ENCODE measurements around the gene PPM1A. TPM values are rescaled to one million over a fixed set of nuclear protein-coding genes. Genes with fewer than 3 reads are reported as not detected.

Gene PPM1A
- total and polyA plus RNA-seq, 2 of the 8 experiments (the other 6 are each of a cell fraction or from before 2014, with no cell fraction given): 14.0 to 51.2 TPM

- no peak for TF ChIP-seq E2F6 (IDR thresholded peaks at IDR 0.05)
- TF ChIP-seq, protein P1, sequence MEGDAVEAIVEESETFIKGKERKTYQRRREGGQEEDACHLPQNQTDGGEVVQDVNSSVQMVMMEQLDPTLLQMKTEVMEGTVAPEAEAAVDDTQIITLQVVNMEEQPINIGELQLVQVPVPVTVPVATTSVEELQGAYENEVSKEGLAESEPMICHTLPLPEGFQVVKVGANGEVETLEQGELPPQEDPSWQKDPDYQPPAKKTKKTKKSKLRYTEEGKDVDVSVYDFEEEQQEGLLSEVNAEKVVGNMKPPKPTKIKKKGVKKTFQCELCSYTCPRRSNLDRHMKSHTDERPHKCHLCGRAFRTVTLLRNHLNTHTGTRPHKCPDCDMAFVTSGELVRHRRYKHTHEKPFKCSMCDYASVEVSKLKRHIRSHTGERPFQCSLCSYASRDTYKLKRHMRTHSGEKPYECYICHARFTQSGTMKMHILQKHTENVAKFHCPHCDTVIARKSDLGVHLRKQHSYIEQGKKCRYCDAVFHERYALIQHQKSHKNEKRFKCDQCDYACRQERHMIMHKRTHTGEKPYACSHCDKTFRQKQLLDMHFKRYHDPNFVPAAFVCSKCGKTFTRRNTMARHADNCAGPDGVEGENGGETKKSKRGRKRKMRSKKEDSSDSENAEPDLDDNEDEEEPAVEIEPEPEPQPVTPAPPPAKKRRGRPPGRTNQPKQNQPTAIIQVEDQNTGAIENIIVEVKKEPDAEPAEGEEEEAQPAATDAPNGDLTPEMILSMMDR (IDR thresholded peaks at IDR 0.05; ENCODE audit: control extremely low read depth in 1 of 3, insufficient read depth in 1 of 3, low read depth in 1 of 3, low read length in 3 of 3): no peak
- no peak for TF ChIP-seq ATF3 (IDR thresholded peaks at IDR 0.05; ENCODE audit: insufficient read depth, low read depth, low read length)
- no peak for TF ChIP-seq CBX5 (IDR thresholded peaks at IDR 0.05; ENCODE audit: low read depth, low read length)
- no peak for TF ChIP-seq SIRT6 (IDR thresholded peaks at IDR 0.05; ENCODE audit: low read length)
- TF ChIP-seq RAD21 (IDR thresholded peaks at IDR 0.05 in 1 of 2, conservative IDR thresholded peaks at IDR 0.05 in 1 of 2; ENCODE audit: low read depth in 2 of 2, low read length in 2 of 2): no peak
- TF ChIP-seq CTBP2 (IDR thresholded peaks at IDR 0.05; ENCODE audit: borderline replicate concordance, insufficient read depth, insufficient read length, low read length): no peak
- no peak for TF ChIP-seq GTF2F1 (IDR thresholded peaks at IDR 0.05; ENCODE audit: borderline replicate concordance, low read depth, low read length)
- TF ChIP-seq SIN3A (conservative IDR thresholded peaks at IDR 0.05 in 1 of 2, IDR thresholded peaks at IDR 0.05 in 1 of 2; ENCODE audit: low read depth in 1 of 2, low read length in 2 of 2): no peak
- no peak for TF ChIP-seq KDM1A (IDR thresholded peaks at IDR 0.05; ENCODE audit: borderline replicate concordance, low read length)
Observed at GRCh38 chr14:60199321-60199720, 49.7 kb upstream of the PPM1A start (continued).

Measured in H1 (cell line).